ENCODE data around the gene FYB2. TPM values are rescaled to one million over a fixed set of nuclear protein-coding genes. Genes with fewer than 3 reads are reported as not detected.

FYB2 gene
- polyA plus RNA-seq, 1 donor (not counting 4 experiments of a cell fraction or from before 2014, with no cell fraction given) = not detected

DNA sequence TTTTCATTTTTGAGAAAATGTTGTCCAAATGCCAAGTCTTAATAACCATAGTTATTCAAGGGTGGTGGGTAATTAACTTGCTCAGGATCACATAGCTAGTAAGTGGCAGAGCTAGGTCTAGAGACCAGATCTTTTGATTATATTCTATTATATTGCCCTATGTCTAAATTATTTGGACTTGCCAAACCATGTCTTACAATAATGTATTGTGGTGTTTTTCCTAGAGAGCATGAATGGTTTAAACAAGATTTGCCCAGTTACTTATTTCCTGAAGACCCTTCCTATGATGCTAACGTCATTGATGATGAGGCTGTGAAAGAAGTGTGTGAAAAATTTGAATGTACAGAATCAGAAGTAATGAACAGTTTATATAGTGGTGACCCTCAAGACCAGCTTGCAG lies 115.5 kb downstream of the FYB2 start:
- no peaks in the 10 kb centered on the region for H3K27me3 ChIP-seq (ENCODE audit: control insufficient read depth, extremely low read depth, insufficient read depth, low read length)
- FAIRE-seq = no peak
- dilution Hi-C loops (cut with MboI; ENCODE audit: extremely low pct_ligation_motif_present, low sequenced_read_pairs) = no loop called here

DNA sequence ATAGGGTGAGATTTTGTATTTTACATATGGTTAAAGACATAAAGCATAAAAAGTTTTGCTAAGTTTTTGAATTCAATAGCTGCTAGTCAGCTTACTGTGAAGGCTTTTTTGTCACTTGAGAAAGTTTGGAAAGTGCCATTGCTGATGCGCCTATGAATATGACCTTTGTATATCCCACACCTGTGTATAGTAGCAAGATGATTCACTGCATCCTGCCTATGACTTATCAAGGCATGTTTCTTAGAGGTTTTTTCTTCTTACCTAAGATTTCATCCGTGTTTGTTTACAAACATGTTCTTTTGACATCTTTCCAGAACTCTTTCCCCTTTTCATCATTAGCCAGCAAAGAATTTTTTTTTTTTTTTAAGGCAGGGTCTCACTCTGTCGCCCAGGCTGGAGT lies 122.5 kb downstream of the FYB2 start:
- no peaks in the 10 kb centered on the region for H3K9me3 ChIP-seq (ENCODE audit: control insufficient read depth, low read depth, low read length)
- H2AFZ ChIP-seq (ENCODE audit: control insufficient read depth, low read length) = no peak overlapping the region
- no peaks in the 10 kb centered on the region for H3K9me1 ChIP-seq (ENCODE audit: control insufficient read depth, extremely low read depth, insufficient read depth, low read length)
- FAIRE-seq (peak; percentile 20), DNase-seq (ENCODE audit: low read depth, low spot score) (no peak)
- no peaks in the 10 kb centered on the region for H3K79me2 ChIP-seq (ENCODE audit: control insufficient read depth, insufficient read depth, low read length)
- H4K20me1 ChIP-seq (ENCODE audit: control insufficient read depth, extremely low read depth, insufficient read depth, low read length) = no peaks in the 10 kb centered on the region
- H3K27ac ChIP-seq (ENCODE audit: control insufficient read depth, insufficient read depth, low read length) = no peak overlapping the region
- H3K4me1 ChIP-seq (ENCODE audit: control insufficient read depth, extremely low read depth, insufficient read depth, low read length) = no peaks in the 10 kb centered on the region
- no peaks in the 10 kb centered on the region for H3K36me3 ChIP-seq (ENCODE audit: control insufficient read depth in 2 of 2, extremely low read depth in 1 of 2, insufficient read depth in 2 of 2, low read length in 2 of 2)
- H3K27me3 ChIP-seq (ENCODE audit: control insufficient read depth, extremely low read depth, insufficient read depth, low read length) = no peaks in the 10 kb centered on the region
- TF ChIP-seq, protein P1, sequence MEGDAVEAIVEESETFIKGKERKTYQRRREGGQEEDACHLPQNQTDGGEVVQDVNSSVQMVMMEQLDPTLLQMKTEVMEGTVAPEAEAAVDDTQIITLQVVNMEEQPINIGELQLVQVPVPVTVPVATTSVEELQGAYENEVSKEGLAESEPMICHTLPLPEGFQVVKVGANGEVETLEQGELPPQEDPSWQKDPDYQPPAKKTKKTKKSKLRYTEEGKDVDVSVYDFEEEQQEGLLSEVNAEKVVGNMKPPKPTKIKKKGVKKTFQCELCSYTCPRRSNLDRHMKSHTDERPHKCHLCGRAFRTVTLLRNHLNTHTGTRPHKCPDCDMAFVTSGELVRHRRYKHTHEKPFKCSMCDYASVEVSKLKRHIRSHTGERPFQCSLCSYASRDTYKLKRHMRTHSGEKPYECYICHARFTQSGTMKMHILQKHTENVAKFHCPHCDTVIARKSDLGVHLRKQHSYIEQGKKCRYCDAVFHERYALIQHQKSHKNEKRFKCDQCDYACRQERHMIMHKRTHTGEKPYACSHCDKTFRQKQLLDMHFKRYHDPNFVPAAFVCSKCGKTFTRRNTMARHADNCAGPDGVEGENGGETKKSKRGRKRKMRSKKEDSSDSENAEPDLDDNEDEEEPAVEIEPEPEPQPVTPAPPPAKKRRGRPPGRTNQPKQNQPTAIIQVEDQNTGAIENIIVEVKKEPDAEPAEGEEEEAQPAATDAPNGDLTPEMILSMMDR (optimal IDR thresholded peaks at IDR 0.05 in 1 of 3, IDR thresholded peaks at IDR 0.05 in 1 of 3, conservative IDR thresholded peaks at IDR 0.05 in 1 of 3; ENCODE audit: extremely low read depth in 1 of 3, insufficient read depth in 2 of 3, low read length in 3 of 3) = no peak
- no peak for TF ChIP-seq EZH2 (IDR thresholded peaks at IDR 0.05; ENCODE audit: low read length)
- H3K9ac ChIP-seq (ENCODE audit: control insufficient read depth, extremely low read depth, insufficient read depth, low read length) = no peak overlapping the region
- dilution Hi-C loops (cut with MboI; ENCODE audit: extremely low pct_ligation_motif_present, low sequenced_read_pairs) = no loop called here
- H3K4me3 ChIP-seq (ENCODE audit: control insufficient read depth in 2 of 3, extremely low read depth in 1 of 3, insufficient read depth in 2 of 3, low read depth in 1 of 3, low read length in 3 of 3) = no peak overlapping the region
- no peak overlapping the region for H3K4me2 ChIP-seq (ENCODE audit: control insufficient read depth, extremely low read depth, insufficient read depth, low read depth, low read length)

More for the DNA sequence above, 115.5 kb downstream of the FYB2 start:
- no peak for TF ChIP-seq EZH2 (IDR thresholded peaks at IDR 0.05; ENCODE audit: low read length)
- TF ChIP-seq, protein P1 (optimal IDR thresholded peaks at IDR 0.05 in 1 of 3, IDR thresholded peaks at IDR 0.05 in 1 of 3, conservative IDR thresholded peaks at IDR 0.05 in 1 of 3; ENCODE audit: extremely low read depth in 1 of 3, insufficient read depth in 2 of 3, low read length in 3 of 3) = no peak
- H3K4me2 ChIP-seq (ENCODE audit: control insufficient read depth, extremely low read depth, insufficient read depth, low read depth, low read length) = no peak overlapping the region
- H3K9ac ChIP-seq (ENCODE audit: control insufficient read depth, extremely low read depth, insufficient read depth, low read length) = no peak overlapping the region
- no peak overlapping the region for H2AFZ ChIP-seq (ENCODE audit: control insufficient read depth, low read length)
- H3K9me3 ChIP-seq (ENCODE audit: control insufficient read depth, low read depth, low read length) = no peaks in the 10 kb centered on the region
- no peak overlapping the region for H3K4me3 ChIP-seq (ENCODE audit: control insufficient read depth in 2 of 3, extremely low read depth in 1 of 3, insufficient read depth in 2 of 3, low read depth in 1 of 3, low read length in 3 of 3)
- H3K27ac ChIP-seq (ENCODE audit: control insufficient read depth, insufficient read depth, low read length) = no peak overlapping the region
- H3K79me2 ChIP-seq (ENCODE audit: control insufficient read depth, insufficient read depth, low read length) = no peaks in the 10 kb centered on the region
- no peak for DNase-seq (ENCODE audit: low read depth, low spot score)
- H3K36me3 ChIP-seq (ENCODE audit: control insufficient read depth in 2 of 2, extremely low read depth in 1 of 2, insufficient read depth in 2 of 2, low read length in 2 of 2) = no peaks in the 10 kb centered on the region
- H3K9me1 ChIP-seq (ENCODE audit: control insufficient read depth, extremely low read depth, insufficient read depth, low read length) = no peaks in the 10 kb centered on the region
- H4K20me1 ChIP-seq (ENCODE audit: control insufficient read depth, extremely low read depth, insufficient read depth, low read length) = no peaks in the 10 kb centered on the region
- H3K4me1 ChIP-seq (ENCODE audit: control insufficient read depth, extremely low read depth, insufficient read depth, low read length) = no peaks in the 10 kb centered on the region
